HG02678 (cell line): Measurements from ENCODE around the gene CEP44.

Source experiments
- ATAC-seq: cut with Tn5 transposase; IDR thresholded peaks from one replicate; pipeline ENCODE4 v1.9.1; 2021; ENCODE audit warnings: mild to moderate bottlenecking, moderate library complexity; ENCODE audit not compliant: unreplicated experiment

Gene CEP44, protein sequence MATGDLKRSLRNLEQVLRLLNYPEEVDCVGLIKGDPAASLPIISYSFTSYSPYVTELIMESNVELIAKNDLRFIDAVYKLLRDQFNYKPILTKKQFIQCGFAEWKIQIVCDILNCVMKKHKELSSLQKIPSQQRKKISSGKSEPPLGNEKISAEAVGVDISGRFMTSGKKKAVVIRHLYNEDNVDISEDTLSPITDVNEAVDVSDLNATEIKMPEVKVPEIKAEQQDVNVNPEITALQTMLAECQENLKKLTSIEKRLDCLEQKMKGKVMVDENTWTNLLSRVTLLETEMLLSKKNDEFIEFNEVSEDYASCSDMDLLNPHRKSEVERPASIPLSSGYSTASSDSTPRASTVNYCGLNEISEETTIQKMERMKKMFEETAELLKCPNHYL

DNA sequence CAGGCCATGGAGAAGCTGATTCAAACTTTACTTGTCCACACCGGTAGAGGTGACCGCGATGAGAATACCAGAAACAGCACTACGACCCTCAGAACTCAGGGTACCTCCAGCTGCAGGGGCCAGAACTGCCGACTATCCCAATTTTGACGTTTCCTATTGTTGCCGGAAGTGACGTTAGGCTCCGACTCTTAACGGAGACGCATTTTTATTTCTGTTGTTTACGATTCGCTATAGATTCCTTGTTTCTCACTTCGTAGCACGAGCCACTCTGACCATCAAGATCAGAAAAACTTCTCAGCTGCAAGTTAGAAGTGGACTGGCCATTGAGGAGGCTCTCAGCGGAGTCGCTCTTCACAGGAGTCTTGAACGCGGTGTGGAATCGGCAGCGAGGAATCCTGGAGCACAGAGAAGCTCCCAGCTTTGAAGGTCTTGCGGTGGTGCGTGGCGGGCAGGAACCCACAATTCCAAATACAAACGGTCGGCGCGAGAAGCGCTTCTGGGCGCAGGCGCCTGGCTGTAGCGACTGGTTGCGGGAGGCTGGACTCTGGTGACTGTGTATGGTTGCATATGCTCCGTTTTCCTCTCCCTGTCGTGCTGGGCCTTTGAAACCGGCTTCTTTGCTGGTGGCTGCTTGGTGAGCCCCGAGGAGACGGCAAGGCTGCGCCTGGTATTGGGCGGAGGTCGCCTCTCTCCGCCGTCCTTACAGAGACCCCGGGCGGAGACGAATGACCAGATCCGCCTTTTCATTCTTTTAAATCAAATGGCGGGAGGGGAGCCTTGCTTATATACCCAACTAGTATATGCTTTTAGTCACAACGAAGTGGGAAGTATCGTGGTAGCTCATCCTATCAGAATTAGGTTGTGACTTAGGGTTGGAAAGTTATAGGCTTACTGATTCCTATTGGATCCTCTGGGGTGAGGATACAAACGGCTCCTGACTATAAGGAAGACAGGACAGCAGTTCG is at the start of gene CEP44, which contains the start of gene FBXO8:
Gene CEP44 (plus strand): TSS at position 405 of the 965 bp plus-strand sequence. CDS start 15,211 bp downstream, outside the sequence.
Gene FBXO8 (minus strand): TSS at position 161 of the 965 bp plus-strand sequence. CDS start 20,575 bp downstream, outside the sequence.
- peak; percentile 65 for ATAC-seq

DNA sequence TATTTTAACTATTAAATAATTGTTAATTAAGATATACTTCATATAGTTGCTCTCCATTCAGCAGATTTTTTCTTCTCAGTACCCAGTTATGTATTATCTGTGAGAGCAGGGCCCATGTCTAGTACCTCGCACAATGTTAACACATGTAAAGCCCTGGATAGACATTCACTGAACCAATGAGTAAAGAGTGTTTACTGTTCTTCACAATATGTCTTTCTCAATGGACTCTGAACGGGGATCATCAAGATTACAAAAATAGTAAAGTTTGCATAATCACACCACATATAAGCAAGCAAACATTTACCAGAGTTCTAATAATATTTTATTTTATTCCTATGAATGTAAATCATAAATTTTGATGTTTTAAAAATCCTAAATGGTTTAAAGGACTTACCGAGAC is 47.4 kb upstream of the CEP44 start:
- no peak for ATAC-seq

DNA sequence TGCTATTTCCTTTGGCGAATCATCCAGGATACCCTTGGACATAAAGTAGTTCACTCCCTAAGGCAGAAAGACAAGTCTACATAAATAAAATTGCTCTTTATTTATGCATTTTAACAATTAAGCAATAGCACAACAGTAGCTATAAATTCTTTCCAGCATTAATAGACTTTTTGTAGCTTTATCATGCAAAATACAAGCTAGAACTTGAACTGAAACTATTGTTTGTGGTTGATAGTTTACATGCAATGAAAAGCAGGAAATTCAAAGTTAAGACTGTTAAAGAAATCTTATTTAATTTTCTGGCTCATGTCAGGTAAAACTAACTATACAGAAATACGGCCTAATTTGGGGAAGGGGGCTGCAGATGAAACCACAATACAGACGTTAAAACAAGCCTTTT is 42.5 kb upstream of the CEP44 start:
- ATAC-seq: no peak

DNA sequence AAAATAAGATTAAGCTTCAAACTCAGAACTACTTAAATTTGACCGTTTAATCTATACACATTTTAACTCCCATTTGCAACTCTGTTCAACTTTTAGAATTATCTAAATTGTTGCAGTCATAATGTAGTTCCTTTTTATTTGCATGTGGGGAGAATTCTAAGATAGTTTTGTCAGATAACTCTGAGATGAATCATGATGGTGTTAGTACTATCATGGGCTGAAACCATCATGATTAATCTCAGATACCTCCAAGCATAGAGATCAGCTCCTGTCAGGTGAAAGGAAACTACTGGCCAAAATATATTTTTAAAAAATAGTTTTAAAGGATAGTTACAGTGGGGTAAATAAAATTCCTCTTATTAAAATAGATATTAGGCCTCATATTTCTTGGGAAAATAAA is 39.3 kb upstream of the CEP44 start:
- peak; percentile 60 for ATAC-seq

DNA sequence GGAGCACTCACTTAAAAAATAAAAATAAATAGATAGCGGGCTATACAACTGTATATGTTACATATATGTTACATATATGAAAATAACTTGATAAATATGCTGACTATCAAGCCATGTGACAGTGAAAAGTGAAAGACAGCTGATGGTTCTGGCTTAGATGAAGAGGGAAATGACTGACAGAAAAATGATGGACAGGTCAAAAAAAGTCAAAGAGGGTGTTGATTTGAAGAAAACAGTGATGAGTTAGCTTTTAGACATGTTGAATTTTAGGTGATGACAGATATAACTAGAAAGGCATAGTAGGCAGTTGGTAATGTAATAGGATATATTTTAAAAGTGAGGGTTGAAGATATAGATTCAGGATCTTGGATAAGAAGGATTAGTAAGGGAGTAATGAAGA is 38.0 kb upstream of the CEP44 start:
- ATAC-seq: no peak

DNA sequence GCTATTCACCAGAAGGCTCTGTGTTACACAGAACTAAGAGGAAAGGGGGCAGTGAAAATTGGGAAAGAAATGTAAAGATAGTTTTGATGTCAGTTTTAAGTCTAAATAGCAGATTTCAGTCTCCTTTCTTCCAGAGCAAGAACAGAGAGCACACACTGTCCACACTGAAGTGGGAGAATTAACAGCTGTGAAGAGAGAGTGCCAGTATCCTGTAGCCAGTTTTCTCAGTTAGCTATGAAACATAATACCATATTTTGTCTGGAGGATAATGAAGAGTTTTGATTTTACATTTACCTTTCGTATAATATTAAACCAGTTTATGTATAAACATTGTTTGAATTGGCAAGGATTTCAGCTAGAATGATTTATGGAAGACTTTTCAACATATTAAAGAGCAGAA is 35.3 kb upstream of the CEP44 start:
- ATAC-seq: no peak

DNA sequence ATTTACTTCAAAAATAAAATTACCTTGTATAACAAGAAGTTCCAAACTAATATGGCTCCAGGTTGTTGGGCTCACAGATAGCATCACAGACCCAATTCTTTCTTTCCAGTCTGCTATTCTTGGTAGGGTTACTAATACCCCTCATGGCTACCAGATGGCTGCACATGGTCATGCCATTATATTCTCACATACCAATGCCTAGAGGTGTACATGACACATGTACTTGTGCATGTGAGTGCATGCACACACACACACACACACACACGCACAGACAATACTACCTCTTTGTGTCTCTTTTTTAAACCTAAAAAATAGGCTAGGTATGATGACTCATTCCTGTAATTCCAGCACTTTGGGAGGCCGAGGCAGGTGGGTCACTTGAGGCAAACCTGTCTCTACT is 31.3 kb upstream of the CEP44 start:
- no peak for ATAC-seq

DNA sequence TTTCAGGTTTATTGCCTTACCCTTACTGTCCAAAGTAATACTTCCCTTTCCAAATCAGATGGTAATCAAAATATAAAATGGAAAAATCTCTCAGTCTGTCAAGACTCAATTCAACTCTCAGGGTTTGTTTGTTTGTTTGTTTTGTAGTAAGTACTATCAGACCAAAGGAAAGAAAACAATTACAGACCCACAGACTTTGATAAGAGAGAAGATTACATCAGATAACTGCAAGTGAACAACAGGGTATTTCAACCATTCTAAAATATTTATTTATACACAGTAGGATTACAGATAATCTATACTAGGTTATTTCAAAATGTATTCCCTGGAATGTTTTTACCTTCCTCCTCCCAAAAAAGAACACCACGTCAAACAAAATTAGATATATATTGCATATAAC is 29.1 kb upstream of the CEP44 start:
- ATAC-seq: no peak

DNA sequence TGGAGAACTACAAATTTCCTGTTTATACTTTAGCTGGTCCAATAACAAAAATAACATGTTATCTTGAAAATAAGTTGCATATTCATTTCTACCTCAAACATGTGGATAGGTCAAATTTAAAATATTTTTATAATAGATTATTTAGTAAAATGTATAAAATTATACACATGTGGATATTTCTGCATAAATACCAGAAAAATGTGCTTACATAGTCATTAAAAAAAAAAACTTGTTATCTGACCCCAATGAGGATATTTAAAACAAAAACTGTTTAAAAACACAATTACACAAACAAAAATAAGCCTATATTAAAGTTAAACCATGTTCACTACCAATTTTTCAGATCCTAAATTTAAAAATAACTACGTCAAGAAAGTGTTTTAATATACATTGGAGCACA is 28.3 kb upstream of the CEP44 start:
- no peak for ATAC-seq

DNA sequence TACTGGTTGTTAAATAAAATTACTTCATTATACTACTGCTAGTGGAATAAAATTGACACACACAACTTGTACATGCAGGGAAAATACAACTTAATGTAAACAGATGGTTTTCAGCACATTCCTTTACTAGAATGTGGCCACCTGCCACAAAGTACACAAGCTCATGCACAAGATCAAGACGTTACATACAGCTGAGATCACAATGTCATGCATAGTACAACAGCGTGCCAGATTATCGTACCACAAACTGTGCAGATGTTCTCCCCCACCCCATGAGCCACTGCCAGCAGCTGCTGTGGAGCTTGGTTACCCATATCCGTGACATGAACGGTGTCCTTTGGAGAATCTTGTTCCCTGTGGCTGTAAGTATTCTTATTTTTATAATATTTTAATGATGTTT is 27.9 kb upstream of the CEP44 start:
- no peak for ATAC-seq

DNA sequence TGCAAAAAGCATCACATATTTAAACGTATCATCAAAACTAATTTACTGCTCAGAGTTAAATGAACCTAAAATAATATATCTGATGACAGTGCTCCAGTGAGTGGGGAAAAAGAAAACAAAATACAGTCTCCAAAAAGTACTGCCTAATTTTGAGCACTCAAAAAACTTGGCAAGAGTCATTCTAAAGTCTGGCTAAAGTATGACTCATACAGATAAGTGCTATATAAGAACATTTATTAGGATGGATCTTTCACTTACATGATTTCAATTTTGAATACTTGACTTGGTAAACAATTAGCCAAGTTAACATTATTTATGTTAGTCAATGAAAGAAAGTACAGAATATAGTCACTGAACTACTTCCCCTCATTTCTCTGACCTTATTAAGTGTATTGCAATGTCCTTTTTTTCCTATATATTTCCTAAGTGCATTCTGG is 27.4 kb upstream of the CEP44 start:
- no peak for ATAC-seq

DNA sequence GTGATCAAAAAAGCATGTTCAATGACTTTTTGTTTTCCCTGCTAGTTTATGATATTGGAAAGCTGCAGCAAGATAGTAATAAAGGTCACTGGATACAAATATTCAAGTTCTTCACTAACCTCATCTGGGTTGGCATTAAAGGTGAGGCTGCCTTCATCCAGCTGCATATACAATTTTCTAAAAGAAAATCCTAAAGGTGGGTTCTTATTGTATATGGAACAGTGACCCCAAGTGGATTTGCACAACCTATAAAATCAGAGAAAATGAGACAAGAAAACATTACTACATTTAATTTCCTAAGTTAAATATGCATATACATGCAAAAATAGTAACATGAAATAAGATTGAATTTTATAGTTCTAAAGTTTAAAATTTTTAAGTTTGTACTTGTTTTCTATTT is 24.1 kb upstream of the CEP44 start:
- ATAC-seq: no peak

DNA sequence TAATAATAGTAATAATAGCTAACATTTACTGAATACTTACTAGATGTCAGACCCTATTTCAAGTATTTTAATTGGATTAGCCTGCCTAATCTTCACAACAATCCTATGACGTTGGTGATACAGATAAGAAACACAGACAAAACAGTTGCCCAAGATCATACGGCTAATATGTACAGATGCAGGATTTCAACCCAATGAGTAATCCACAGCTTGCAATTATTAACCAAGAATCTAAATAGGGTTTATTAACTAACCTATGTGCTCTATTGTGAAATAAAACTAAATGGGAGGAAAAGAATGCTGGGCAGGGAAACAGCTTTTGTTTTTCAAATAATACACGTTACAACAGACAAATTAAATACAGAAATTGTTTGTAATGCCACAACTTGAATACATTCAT is 23.6 kb upstream of the CEP44 start:
- peak; percentile 73 for ATAC-seq

DNA sequence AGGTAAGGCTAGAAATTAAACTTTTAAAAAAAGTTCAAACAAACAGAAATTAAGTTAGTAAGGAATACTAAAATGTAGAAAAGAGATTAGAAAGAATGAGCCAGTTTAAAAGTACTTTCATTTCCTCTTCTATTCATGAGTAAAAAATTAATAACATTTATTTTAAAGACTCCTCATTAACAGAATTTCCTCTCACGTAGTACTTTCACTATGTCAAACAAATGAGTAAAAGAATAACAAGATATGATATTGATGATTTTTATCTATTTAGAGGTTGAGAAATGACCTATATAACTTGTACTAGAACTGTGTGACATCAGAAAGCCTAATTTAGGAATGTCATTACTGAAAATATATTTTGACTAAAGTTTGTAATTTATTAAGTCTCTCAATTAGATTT is 22.3 kb upstream of the CEP44 start:
- peak; percentile 23 for ATAC-seq

DNA sequence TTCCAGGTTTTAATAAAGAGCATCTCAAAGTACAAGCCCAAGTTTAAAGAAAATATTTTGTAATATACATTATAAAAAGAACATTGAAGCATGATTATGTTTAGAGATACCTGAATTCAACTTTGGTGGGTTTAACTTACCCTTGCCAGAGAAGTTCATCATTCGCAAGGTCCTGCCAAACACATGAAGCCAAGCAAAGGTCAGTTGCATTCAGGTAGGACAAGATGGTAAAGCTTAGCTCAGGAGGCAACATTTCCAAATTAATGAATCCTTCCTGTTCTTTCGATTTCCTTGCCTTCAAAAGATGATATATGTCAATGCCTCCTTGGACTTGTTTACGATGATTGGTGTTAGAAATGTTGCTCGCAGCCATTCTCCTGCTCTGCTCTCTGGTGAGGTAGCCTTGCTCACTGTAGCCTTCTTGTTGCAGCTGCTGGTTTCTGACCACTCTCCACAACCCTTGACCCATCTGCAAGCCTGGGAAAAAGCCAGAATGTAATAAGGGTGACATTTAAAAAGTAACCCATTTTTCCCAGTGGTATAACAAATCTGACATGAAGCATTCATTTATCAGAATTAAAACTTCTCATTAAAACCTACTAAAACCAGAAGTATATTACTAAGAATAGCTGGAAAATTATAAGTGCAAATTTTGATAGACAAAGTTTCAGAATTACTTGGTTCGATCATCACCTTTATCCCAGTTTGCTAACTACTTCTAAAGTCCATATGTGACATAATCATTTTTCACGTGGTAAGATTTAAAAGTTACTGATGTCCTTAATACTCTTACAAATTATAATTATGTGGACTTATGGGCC is 20.9 kb upstream of the CEP44 start:
- no peak for ATAC-seq

DNA sequence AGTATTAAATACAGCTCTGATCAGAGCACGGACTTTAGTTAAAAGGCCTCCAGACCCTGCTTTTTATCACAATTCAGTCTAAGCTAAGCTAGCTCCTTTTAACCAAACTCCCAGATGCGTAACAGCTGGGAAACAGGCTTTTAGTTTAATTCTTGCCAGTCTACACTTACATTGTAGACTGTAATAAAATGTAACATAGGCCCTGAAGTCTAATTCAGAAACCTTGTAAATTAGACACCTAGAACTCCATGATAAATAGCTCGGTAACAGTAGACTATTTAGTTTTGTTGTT is 20.3 kb upstream of the CEP44 start:
- no peak for ATAC-seq

DNA sequence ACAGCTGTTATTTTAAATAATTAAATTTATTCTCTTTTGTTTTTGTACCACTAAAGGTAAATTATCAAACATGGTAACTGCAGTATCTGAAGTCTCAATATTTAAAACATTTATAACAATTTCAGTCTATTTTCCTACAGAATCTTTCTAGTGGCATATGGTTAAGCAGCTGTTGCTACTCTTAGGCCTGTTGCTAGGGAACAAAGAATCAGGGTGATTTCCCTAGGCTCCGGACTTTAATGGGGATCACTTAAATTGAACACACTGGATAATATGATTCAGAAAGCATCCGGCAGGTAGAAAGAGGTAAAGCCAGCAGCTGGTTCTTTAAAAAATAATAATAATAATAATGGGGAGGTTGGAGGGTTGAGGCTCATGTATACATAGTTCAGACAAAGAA is 17.8 kb upstream of the CEP44 start:
- ATAC-seq: no peak

DNA sequence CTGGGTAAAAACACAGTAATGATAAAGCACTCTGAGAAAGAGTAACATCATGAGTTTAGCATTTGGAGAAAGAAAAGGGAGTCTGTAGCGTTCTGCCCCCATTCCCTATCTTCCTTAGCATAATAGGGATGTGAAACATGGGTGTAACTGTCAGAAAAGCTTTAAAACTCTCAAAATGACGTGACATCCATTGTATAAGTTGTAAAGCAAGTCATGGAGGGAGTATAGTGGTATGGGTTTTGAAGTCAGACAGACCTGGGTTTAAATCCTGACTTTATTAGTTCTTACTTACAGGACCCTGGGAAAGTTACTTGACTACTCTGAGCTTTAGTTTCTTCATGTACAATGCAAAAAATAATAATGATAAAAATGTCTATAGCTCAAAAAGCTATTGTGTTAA is 17.3 kb upstream of the CEP44 start:
- no peak for ATAC-seq

DNA sequence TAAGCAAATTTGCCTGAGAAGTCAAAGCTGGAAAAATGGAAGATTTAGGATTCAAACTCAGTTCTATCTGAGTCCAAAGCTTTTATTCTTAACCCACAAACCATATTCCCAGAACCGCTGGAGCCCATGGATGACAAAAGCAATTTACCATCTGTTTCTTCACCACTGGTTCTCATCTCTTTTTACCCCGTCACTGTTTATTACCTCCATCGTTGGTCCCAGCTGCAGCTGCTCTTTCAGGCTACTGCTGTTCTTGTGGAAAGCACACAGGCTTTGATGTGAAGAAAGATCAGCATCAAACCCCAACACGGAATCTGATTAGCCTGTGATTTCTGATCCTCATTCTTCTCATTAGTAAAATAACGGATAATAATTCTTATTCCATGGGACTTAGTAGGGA is 9.8 kb upstream of the CEP44 start:
- ATAC-seq: no peak

DNA sequence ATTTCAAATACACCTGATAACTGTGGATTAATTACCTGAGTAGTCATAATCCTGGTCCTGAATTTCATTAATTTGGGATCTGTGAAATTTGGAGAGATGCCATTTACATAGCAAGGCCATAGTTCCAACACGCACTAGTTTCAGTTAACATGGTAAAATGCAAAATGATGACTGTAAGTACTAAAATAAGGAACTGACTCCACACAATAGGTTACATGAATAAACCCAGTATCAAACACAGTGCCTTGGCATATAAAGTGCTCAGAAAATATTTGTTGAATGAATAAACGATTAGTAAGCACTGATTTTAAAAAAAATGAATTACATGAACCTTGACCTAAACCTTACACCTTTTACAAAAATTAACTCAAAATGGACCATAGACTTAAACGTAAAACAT is 9.3 kb upstream of the CEP44 start:
- no peak for ATAC-seq

DNA sequence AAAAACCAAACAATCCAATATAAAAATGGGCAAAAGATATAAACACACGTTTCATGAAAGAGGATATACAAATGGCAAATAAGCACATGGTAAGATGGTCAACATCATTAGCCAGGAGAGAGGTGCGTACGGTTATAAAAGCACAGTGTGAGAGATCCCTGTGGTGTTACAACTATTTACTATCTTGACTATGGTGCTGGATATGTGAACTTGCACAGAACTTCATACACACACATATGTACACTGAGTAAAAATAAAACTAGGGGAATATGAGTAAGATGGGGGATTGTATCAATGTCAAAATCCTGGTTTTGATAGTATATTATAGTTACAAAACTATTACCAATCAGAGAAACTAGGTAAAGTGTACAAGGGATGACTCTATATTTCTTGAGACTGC is 8.6 kb upstream of the CEP44 start:
- ATAC-seq: no peak
